Hepatocyte (in vitro differentiated cells): ENCODE results near the gene UPF3B. TPM values are rescaled to one million over a fixed set of nuclear protein-coding genes. Genes with fewer than 3 reads are reported as not detected.
"Not testable (repeated sequence)": the region's sequence is repeated elsewhere in the genome, so short reads cannot be mapped to it uniquely, and the experiment has no call there.

Source experiments
- DNase-seq: peaks from one replicate; pipeline ENCODE4 v3.0.0-alpha.2; 2016; ENCODE audit warnings: low spot score
- H2AFZ ChIP-seq: fragments of 200-600 bp; sonication (generic); 2 replicates; pipeline ENCODE4 v1.6.0; 2016; ENCODE audit warnings: antibody characterized with exemption, mild to moderate bottlenecking
- H3K27ac ChIP-seq: fragments of 200-600 bp; sonication (generic); 2 replicates; pipeline ENCODE4 v1.5.1; 2016; ENCODE audit warnings: mild to moderate bottlenecking
- H3K27me3 ChIP-seq: fragments of 200-600 bp; sonication (generic); 2 replicates; pipeline ENCODE4 v1.6.1; 2016
- H3K36me3 ChIP-seq: fragments of 200-600 bp; sonication (generic); replicated peaks from 2 replicates; pipeline ENCODE4 v1.5.1; 2016; ENCODE audit warnings: low read depth; ENCODE audit not compliant: insufficient read depth
- H3K4me1 ChIP-seq: fragments of 200-600 bp; sonication (generic); 2 replicates; pipeline ENCODE4 v1.5.1; 2016; ENCODE audit warnings: mild to moderate bottlenecking, moderate library complexity; ENCODE audit not compliant: insufficient read depth
- H3K4me2 ChIP-seq: fragments of 200-600 bp; sonication (generic); 2 replicates; pipeline ENCODE4 v1.6.0; 2016
- H3K4me3 ChIP-seq: fragments of 200-600 bp; sonication (generic); 2 replicates; pipeline ENCODE4 v1.5.1; 2016; ENCODE audit warnings: mild to moderate bottlenecking
- H3K79me2 ChIP-seq: fragments of 200-600 bp; sonication (generic); 2 replicates; pipeline ENCODE4 v1.6.0; 2017; ENCODE audit warnings: mild to moderate bottlenecking
- H3K9me2 ChIP-seq: fragments of 200-600 bp; sonication (generic); replicated peaks from 2 replicates; pipeline ENCODE4 v1.6.0; 2017; ENCODE audit warnings: mild to moderate bottlenecking; ENCODE audit not compliant: insufficient read depth
- H3K9me3 ChIP-seq: fragments of 200-600 bp; sonication (generic); 2 replicates; pipeline ENCODE4 v1.5.1; 2016; ENCODE audit warnings: low read depth, mild to moderate bottlenecking
- H4K20me1 ChIP-seq: fragments of 200-600 bp; sonication (generic); 2 replicates; pipeline ENCODE4 v1.6.0; 2016; ENCODE audit warnings: mild to moderate bottlenecking; ENCODE audit not compliant: insufficient read depth, poor library complexity, severe bottlenecking
- CTCF ChIP-seq: fragments of 200-600 bp; sonication (generic); IDR thresholded peaks from 2 replicates; pipeline ENCODE4 v1.5.1; 2016; ENCODE audit warnings: antibody characterized with exemption, mild to moderate bottlenecking; ENCODE audit not compliant: poor library complexity
- EZH2 ChIP-seq: fragments of 200-600 bp; sonication (generic); IDR thresholded peaks from 2 replicates; pipeline ENCODE4 v1.6.1; 2016; ENCODE audit warnings: antibody characterized with exemption, mild to moderate bottlenecking, borderline replicate concordance
- EZH2phosphoT487 ChIP-seq: fragments of 200-600 bp; sonication (generic); IDR thresholded peaks from one replicate; pipeline ENCODE4 v1.6.1; 2018; ENCODE audit warnings: antibody characterized with exemption, mild to moderate bottlenecking, low read depth, moderate library complexity; ENCODE audit not compliant: unreplicated experiment, severe bottlenecking
- WGBS: methylation state at CpG from one replicate; pipeline ENCODE4 v1.1.6; 2016; ENCODE audit warnings: low lambda C conversion rate; ENCODE audit errors: missing lambda C conversion rate; 5-methylcytosine and 5-hydroxymethylcytosine counted together
- polyA plus RNA-seq: library from polyadenylated mRNA; unstranded; fragments of >200 nt; fragmentation: Nextera tagmentation; extraction: Ambion mirVana; gene quantifications from 2 replicates; pipeline ENCODE4 v1.2.1, GENCODE V29; 2016
- total RNA-seq: library from RNA; depleted of rRNA; stranded (reverse); fragments of >200 nt; gene quantifications from 2 replicates; pipeline ENCODE4 v1.2.3, GENCODE V29; 2014

The UPF3B gene
- total and polyA plus RNA-seq, 2 experiments from 2014 or later = 4.3 to 6.7 TPM

- TF ChIP-seq EZH2 (no peak), EZH2phosphoT487 (no peak), CTCF (no peak)
- Histone ChIP-seq H2AFZ (no peak overlapping the region), H3K9me3 (no peaks in the 10 kb centered on the region), H4K20me1 (no peaks in the 10 kb centered on the region), H3K4me1 (no peaks in the 10 kb centered on the region), H3K27ac (no peak overlapping the region), H3K4me3 (no peak overlapping the region), H3K27me3 (no peaks in the 10 kb centered on the region), H3K4me2 (no peak overlapping the region), H3K36me3 (no peaks in the 10 kb centered on the region), H3K9me2 (no peaks in the 10 kb centered on the region), H3K79me2 (no peaks in the 10 kb centered on the region)
- DNase-seq = no peak
- 77% methylated on average over 3 of the region's 3 CpGs for WGBS
Observed at GRCh38 chrX:119816300-119816699, 36.5 kb downstream of the UPF3B start.

GRCh38 chrX:119809185-119809666 lies 43.5 kb downstream of the UPF3B start:
- TF ChIP-seq EZH2 = no peak
- no peak for TF ChIP-seq CTCF
- TF ChIP-seq EZH2phosphoT487 = no peak
- Histone ChIP-seq H3K79me2 (no peaks in the 10 kb centered on the region), H2AFZ (no peak overlapping the region), H3K4me1 (no peaks in the 10 kb centered on the region), H3K27me3 (no peaks in the 10 kb centered on the region), H3K4me3 (no peak overlapping the region), H4K20me1 (no peaks in the 10 kb centered on the region), H3K27ac (no peak overlapping the region), H3K9me2 (no peaks in the 10 kb centered on the region), H3K9me3 (no peaks in the 10 kb centered on the region), H3K4me2 (no peak overlapping the region), H3K36me3 (no peaks in the 10 kb centered on the region)
- no peak for DNase-seq
- WGBS = 57% methylated on average over 1 of the region's 1 CpG

- not testable (repeated sequence) for H3K4me1 ChIP-seq, H3K27me3 ChIP-seq, H3K4me2 ChIP-seq, DNase-seq, H3K9me3 ChIP-seq, H3K36me3 ChIP-seq, H3K4me3 ChIP-seq, H3K79me2 ChIP-seq, H4K20me1 ChIP-seq, H3K9me2 ChIP-seq, H3K27ac ChIP-seq, H2AFZ ChIP-seq
- 84% methylated on average over 2 of the region's 4 CpGs for WGBS
Observed at GRCh38 chrX:119808461-119808860, 44.3 kb downstream of the UPF3B start.

GRCh38 chrX:119802546-119802945 lies 50.2 kb downstream of the UPF3B start:
- no peaks in the 10 kb centered on the region for H3K9me3 ChIP-seq
- H3K27me3 ChIP-seq = no peaks in the 10 kb centered on the region
- H3K4me1 ChIP-seq = no peaks in the 10 kb centered on the region
- H3K9me2 ChIP-seq = no peaks in the 10 kb centered on the region
- no peaks in the 10 kb centered on the region for H3K79me2 ChIP-seq
- H3K27ac ChIP-seq = no peak overlapping the region
- no peak for DNase-seq
- WGBS = 82% methylated on average over 8 of the region's 8 CpGs
- H2AFZ ChIP-seq = no peak overlapping the region
- H3K36me3 ChIP-seq = no peaks in the 10 kb centered on the region
- no peaks in the 10 kb centered on the region for H4K20me1 ChIP-seq
- H3K4me3 ChIP-seq = no peak overlapping the region
- TF ChIP-seq CTCF (no peak), EZH2 (no peak), EZH2phosphoT487 (no peak)
- H3K4me2 ChIP-seq = no peak overlapping the region
